Activated CD4-positive, alpha-beta T cell treated with anti-CD3 and anti-CD28 coated beads for 36 hours (primary cell): ENCODE results near the gene TNS1. TPM values are rescaled to one million over a fixed set of nuclear protein-coding genes. Genes with fewer than 3 reads are reported as not detected.

Source experiments
- ATAC-seq: fragments of 200-7000 bp; cut with Tn5 transposase; one replicate; pipeline ENCODE4 v1.10.0; 2021; ENCODE audit warnings: mild to moderate bottlenecking, moderate library complexity
- CTCF ChIA-PET: fragments of 350-600 bp; sonication (Branson Sonifier 250); formaldehyde crosslinking; loops from one replicate; lab custom pipeline; 2021; ENCODE audit warnings: antibody characterized with exemption; lab: Charles Lee
- POLR2A ChIA-PET: fragments of 350-600 bp; sonication (Branson Sonifier 250); formaldehyde crosslinking; loops from one replicate; lab custom pipeline; 2021; ENCODE audit warnings: antibody characterized with exemption, inconsistent platforms; lab: Charles Lee
- DNase-seq: peaks from one replicate; pipeline ENCODE4 v3.0.0-alpha.2; 2020
- H3K27ac Mint-ChIP-seq: one replicate; pipeline ENCODE4 v1.8.0; 2021; ENCODE audit warnings: mixed read lengths
- H3K27me3 Mint-ChIP-seq: one replicate; pipeline ENCODE4 v1.8.0; 2021; ENCODE audit warnings: mixed read lengths
- H3K36me3 Mint-ChIP-seq: one replicate; pipeline ENCODE4 v1.8.0; 2021; ENCODE audit warnings: low read depth, mixed read lengths
- H3K4me1 Mint-ChIP-seq: one replicate; pipeline ENCODE4 v1.8.0; 2021; ENCODE audit warnings: mixed read lengths
- H3K4me3 Mint-ChIP-seq: one replicate; pipeline ENCODE4 v1.8.0; 2021; ENCODE audit warnings: mild to moderate bottlenecking, moderate library complexity, mixed read lengths
- H3K9me3 Mint-ChIP-seq: one replicate; pipeline ENCODE4 v1.8.0; 2021; ENCODE audit warnings: low read depth, mixed read lengths
- intact Hi-C, 2 experiments: fragments of 100-400 bp; cut with DNase I in 1 of 2; cut with micrococcal nuclease in 1 of 2; formaldehyde crosslinking; loops; one replicate each; pipeline versions ENCODE4 v1.14.2 to v1.15.1; 2022 to 2024; cut with DNase I, micrococcal nuclease
- total RNA-seq, 2 experiments: library from RNA; stranded (reverse); gene quantifications; one replicate each; pipeline ENCODE4 v1.2.3, GENCODE V29; 2021

The TNS1 gene
- total RNA-seq, 2 experiments from 2014 or later = 0.64 to 0.88 TPM

DNA sequence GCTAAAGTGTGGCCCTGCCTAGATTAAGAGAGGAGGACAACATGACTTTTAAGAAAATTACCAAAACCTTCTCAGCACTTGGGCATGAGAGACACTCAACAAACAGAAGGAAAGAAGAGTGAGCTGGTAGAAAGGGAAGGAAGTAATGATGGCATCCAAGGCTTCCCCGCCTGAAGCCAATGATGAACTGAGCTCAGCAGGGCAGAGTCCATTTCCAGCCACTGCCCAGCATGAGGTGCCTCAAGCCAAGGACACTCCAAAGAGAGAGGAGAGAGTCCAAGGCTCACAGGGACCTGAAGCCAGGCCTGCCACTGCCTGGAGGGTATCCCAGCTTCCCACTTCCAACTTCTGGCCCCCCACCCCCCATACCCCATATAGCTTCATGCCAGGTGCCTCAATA lies 9.5 kb upstream of the TNS1 start:
- H3K9me3 Mint-ChIP-seq = no peaks in the 10 kb centered on the region
- H3K4me3 Mint-ChIP-seq = no peak overlapping the region
- intact Hi-C loops = loop anchor here in 1 of 2 experiments (10.0 kb wide), 1 partner anchor 1493 kb away; no protein-coding TSS in a partner anchor
- peaks cover 9% of the 10 kb centered on the region for H3K4me1 Mint-ChIP-seq
- ChIA-PET POLR2A (no interaction called here), CTCF (interaction anchor here (0.9 to 1.8 kb wide), 2 partner anchors 18 to 51 kb away, joined by 3 to 7 read pairs; no protein-coding TSS in a partner anchor)
- H3K27me3 Mint-ChIP-seq = peaks cover 34% of the 10 kb centered on the region
- no peaks in the 10 kb centered on the region for H3K36me3 Mint-ChIP-seq
- DNase-seq (no peak), ATAC-seq (no peak)
- no peak overlapping the region for H3K27ac Mint-ChIP-seq

DNA sequence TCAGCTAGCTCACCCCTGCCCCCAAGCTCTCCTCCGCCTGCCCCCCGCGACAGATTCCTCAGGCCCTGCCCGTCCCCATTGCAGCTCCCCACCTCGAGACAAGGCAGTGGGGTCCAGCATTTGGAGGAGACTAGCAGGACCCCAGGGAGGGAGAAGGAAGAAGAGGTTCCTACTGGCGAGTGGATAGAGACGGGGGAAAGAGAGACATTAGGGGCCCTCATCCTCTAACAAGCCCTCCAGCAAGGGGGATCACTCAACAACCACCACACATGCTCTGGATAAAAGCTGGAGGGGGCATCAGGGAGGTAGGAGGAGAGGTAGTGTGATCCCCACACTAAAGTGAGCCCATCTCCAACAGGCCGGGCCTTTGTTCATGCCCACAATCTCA lies 8.9 kb upstream of the TNS1 start:
- Mint-ChIP-seq H3K9me3 (no peaks in the 10 kb centered on the region), H3K27me3 (peaks cover 34% of the 10 kb centered on the region), H3K36me3 (no peaks in the 10 kb centered on the region), H3K27ac (no peak overlapping the region), H3K4me1 (peaks cover 9% of the 10 kb centered on the region), H3K4me3 (no peak overlapping the region)
- DNase-seq (no peak), ATAC-seq (no peak)
- ChIA-PET CTCF (interaction anchor here (1.8 kb wide), 1 partner anchor 18 kb away, joined by 7 read pairs; no protein-coding TSS in a partner anchor), POLR2A (no interaction called here)
- intact Hi-C loops = loop anchor here in 1 of 2 experiments (10.0 kb wide), 1 partner anchor 1493 kb away; no protein-coding TSS in a partner anchor

DNA sequence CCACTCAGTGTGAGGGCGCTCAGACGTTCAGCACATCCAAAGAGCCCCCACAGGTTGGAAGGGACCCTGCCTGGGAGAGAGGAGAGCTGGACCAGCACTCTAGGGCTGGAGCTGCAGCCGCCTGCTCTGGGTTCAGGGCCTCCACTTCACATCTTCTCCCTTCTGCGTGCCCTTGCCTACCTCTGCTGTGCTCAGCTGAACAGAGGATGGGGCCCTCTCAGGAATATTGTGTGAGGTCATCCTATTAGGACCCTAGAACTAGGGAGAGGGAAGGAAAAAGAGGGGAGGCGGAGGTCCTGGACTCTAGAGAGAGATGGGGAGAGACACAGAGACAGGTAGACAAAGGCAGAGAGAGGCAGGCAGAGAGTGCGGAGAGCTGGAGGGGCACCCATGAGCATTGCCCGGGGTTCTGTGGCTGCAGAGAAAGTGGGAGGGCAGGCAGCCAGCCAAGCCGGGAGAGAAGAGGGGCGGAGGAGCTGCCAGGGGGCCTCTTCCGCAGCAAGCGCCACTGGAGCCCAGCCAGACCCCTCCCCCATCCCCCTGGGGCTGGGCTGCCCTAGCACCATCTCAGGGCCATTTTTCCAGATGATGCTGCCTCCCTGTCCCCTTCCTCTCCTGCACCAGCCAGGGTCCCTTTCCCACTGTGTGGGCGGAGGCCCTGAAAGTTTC lies 8.3 kb upstream of the TNS1 start:
- Mint-ChIP-seq H3K4me1 (peaks cover 9% of the 10 kb centered on the region), H3K36me3 (no peaks in the 10 kb centered on the region), H3K4me3 (peak overlapping the region; percentile 21), H3K27me3 (peaks cover 34% of the 10 kb centered on the region), H3K9me3 (no peaks in the 10 kb centered on the region), H3K27ac (no peak overlapping the region)
- intact Hi-C loops = loop anchor here in 1 of 2 experiments (10.0 kb wide), 1 partner anchor 1494 kb away; no protein-coding TSS in a partner anchor
- no peak for ATAC-seq
- CTCF ChIA-PET = interaction anchor here (0.7 to 1.8 kb wide), 2 partner anchors 17 to 141 kb away, joined by 4 to 7 read pairs; no protein-coding TSS in a partner anchor
- DNase-seq = no peak
- POLR2A ChIA-PET = interaction anchor here (0.6 kb wide), 1 partner anchor 65 kb away, joined by 4 read pairs; no protein-coding TSS in a partner anchor

DNA sequence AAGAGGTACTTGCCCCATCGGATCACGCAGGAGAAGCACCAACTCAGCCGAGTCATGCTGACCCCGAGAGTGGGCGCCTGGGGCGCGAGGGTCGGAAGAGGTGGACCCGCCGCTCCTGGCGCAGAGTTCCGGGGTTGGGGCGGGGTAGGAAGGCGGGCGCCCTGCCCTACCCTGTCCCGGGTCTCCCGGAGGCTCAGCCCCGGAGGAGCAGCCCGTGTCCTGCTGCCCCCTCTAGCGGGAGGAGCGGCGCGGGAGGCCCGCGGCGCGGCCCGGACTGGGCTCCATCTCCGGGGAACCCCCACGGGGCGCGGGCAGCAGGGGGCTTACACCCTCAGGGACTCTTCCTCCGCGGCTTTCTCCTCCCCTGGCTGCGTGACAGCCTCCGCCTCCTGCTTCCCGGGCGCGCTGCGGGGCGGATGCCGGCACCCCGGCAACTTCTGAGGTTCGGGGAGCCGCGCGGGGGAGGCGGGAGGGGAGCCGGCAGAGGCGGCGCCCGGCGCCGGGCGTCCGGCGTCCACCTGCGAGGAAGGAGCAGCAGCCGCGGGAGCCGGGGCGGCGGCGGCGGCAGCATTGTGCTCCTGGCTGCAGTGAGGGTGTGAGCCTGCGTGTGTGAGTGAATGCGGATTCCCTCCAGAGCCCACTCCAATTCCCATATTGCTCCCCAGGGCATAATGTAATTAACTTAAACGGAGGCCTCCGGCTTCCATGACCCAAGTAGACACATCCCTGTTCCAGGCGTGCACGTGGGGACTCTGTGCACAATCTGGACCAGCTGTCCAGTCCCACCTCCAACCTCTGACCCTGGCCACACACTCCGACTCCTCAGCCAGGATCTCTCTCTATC lies 7.6 kb upstream of the TNS1 start:
- Mint-ChIP-seq H3K4me1 (peaks cover 10% of the 10 kb centered on the region), H3K36me3 (no peaks in the 10 kb centered on the region), H3K4me3 (peak overlapping the region; percentile 50), H3K27ac (no peak overlapping the region), H3K27me3 (peaks cover 34% of the 10 kb centered on the region), H3K9me3 (no peaks in the 10 kb centered on the region)
- DNase-seq = peak; percentile 48
- ATAC-seq = peak; percentile 78
- POLR2A ChIA-PET = interaction anchor here (0.6 kb wide), 1 partner anchor 64 kb away, joined by 4 read pairs; no protein-coding TSS in a partner anchor
- CTCF ChIA-PET = interaction anchor here (0.7 to 1.8 kb wide), 2 partner anchors 16 to 140 kb away, joined by 4 to 7 read pairs; no protein-coding TSS in a partner anchor
- intact Hi-C loops = loop anchor here in 1 of 2 experiments (10.0 kb wide), 1 partner anchor 1494 kb away; no protein-coding TSS in a partner anchor

DNA sequence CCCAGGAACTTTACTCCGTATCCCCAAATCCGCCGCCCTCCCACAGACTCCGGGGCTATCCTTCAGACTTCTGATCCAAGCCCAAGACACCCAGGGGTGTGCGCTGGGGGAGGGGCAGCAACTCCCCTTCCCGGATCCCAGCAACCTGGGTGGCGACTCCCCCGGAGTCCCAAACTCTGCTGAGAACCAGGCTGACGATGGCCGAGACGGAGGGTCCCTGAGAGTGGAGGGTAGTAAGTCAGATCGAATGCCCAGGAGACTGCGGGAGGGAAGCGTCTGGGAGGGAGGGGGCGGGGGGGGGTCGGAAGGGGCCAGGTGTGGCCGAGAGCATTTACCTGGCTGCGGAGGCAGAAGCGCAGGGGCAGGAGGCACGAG lies 7.0 kb upstream of the TNS1 start:
- ChIA-PET POLR2A (no interaction called here), CTCF (no interaction called here)
- Mint-ChIP-seq H3K9me3 (no peaks in the 10 kb centered on the region), H3K27ac (no peak overlapping the region), H3K4me3 (peak overlapping the region; percentile 50), H3K36me3 (no peaks in the 10 kb centered on the region), H3K4me1 (peaks cover 11% of the 10 kb centered on the region), H3K27me3 (peaks cover 34% of the 10 kb centered on the region)
- ATAC-seq (no peak), DNase-seq (no peak)
- intact Hi-C loops = loop anchor here in 1 of 2 experiments (10.0 kb wide), 1 partner anchor 1495 kb away; no protein-coding TSS in a partner anchor

DNA sequence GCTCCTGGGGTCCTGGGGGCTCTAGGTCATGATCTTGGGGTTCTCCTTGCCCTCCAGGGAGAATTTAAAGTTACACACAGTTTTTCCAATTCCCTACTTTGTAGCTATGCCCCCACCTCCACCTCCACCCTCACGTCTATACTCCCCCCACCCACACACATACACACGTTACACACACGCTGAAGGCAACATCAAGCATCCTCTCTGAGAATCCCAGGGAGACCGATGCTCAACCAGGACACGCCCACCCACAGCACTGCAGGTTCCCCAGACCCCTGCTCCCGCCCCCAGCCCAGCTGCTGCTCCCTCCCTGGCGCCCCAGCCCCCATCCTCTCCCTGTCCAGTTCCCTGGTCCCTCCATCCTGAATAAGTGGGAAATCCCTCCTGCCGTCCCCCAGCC lies 6.4 kb upstream of the TNS1 start:
- ATAC-seq = no peak
- POLR2A ChIA-PET = no interaction called here
- CTCF ChIA-PET = interaction anchor here (1.3 kb wide), 1 partner anchor 224 kb away, joined by 4 read pairs; no protein-coding TSS in a partner anchor
- no peak overlapping the region for H3K27ac Mint-ChIP-seq
- H3K36me3 Mint-ChIP-seq = no peaks in the 10 kb centered on the region
- DNase-seq = no peak
- intact Hi-C loops = no loop called here
- H3K9me3 Mint-ChIP-seq = no peaks in the 10 kb centered on the region
- H3K4me1 Mint-ChIP-seq = peaks cover 11% of the 10 kb centered on the region
- peaks cover 32% of the 10 kb centered on the region for H3K27me3 Mint-ChIP-seq
- H3K4me3 Mint-ChIP-seq = no peak overlapping the region

DNA sequence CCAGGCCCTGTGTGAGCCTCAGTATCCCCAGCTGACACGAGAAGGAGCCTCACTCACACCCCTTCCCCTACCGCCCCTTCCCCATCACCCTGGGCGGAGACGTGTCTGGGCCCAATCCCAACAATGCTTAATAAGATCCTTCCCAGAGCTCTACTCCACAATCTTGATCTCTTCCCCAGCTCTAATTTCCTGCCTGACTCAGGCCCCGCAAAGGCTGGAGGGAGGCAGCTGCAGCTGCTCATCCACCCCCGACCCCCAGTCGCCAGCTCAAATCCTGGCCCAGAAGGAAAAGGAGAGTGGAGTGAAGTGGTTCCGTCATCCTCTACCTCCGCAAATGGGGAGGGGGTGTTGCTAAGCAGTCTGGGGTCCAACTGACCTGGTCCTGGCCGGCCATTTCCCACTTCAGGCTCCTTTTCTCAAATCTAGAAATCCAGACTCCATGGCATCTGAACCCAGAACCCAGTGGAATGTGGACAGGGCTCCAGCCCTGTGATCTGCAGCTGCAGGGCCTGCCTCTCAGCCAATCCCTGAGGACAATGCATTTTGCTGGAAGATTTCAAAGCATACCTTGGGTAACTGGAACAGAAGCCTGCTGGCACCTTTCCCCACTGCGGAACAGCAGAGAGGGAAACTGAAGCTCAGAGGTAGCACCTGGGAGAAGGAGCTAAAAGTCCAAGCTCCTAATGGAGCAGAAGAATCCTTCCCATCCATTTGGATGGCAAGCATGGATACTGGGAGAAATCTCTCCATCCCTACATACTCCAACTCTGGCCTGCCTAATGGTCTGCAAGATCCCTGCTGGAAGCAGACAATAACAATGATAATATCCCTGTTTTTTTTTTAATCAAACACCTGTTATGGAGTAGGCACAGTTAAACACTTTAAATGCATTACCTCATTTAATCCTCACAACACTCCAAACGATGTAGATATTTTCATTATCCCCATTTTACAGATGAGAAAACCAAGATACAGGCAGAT lies 5.6 kb upstream of the TNS1 start:
- no peak for ATAC-seq
- Mint-ChIP-seq H3K27me3 (peaks cover 29% of the 10 kb centered on the region), H3K36me3 (no peaks in the 10 kb centered on the region), H3K4me3 (no peak overlapping the region), H3K9me3 (no peaks in the 10 kb centered on the region), H3K27ac (no peak overlapping the region), H3K4me1 (peaks cover 11% of the 10 kb centered on the region)
- intact Hi-C loops = no loop called here
- POLR2A ChIA-PET = no interaction called here
- CTCF ChIA-PET = interaction anchor here (1.3 kb wide), 1 partner anchor 223 kb away, joined by 4 read pairs; no protein-coding TSS in a partner anchor
- DNase-seq = no peak

DNA sequence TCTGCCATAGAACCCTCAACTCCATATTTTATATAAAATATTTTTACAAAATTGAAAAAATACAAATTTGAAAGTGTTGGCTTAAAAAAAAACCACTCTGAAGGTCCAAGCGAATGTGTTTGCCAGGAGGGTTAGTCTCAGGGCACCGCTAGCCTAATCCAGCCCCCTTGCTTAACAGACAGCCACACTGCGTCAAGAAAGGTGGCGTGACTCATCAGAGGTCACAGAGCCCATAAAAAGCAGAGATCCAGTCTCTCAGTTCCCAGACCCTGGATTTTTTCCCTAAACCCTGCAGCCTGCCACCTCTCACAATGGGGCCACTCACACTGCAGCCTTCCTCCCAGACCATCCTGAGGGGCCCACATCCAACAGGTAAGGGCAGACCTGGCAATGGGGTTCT lies 3.9 kb upstream of the TNS1 start:
- DNase-seq (no peak), ATAC-seq (no peak)
- Mint-ChIP-seq H3K4me3 (no peak overlapping the region), H3K27me3 (peaks cover 19% of the 10 kb centered on the region), H3K9me3 (no peaks in the 10 kb centered on the region), H3K4me1 (peaks cover 11% of the 10 kb centered on the region), H3K27ac (no peak overlapping the region), H3K36me3 (no peaks in the 10 kb centered on the region)
- intact Hi-C loops = no loop called here
- ChIA-PET CTCF (interaction anchor here (0.6 kb wide), 1 partner anchor 642 kb away, joined by 4 read pairs; no protein-coding TSS in a partner anchor), POLR2A (no interaction called here)

DNA sequence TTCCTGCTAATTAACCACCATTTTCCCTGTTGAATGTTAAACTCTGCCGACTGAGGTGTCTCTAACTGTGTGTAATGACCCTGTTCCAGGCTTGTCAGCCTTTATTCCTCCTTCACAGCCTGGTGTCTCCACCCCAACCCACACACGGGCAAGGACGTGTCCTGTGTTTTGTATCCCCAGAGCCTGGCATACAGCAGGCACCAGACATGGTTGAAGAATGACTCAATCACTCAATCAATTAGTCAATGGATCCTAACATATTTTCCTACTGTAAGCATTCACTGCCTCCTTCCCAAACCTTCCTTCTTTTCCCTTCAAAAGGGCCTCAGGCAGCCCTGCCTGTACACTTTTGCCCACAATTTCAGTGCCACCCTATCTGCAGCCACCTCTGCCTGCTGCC lies 2.7 kb upstream of the TNS1 start:
- H3K9me3 Mint-ChIP-seq = no peaks in the 10 kb centered on the region

DNA sequence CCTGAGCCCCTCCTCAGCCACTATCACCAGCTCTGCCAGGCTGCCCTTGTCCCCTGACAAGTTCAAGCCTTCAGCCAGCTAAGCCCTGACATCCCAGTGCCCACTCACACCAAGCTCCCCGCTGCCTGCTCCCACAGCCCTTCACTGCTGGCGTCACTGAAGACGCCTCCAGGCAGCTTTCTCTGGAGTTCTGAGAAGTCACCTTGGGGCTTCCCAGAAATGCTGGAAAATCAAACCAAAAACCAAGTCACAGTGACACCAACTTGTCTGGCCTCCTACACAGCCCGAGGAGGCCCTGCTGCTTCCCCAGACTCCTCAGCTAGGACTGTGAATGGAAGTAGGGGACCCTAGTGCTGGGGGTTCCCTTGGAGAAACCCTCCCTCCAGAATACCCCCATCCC lies 2.2 kb upstream of the TNS1 start:
- DNase-seq (no peak), ATAC-seq (no peak)
- POLR2A ChIA-PET = no interaction called here
- Mint-ChIP-seq H3K27me3 (peaks cover 9% of the 10 kb centered on the region), H3K4me1 (peaks cover 8% of the 10 kb centered on the region), H3K9me3 (no peaks in the 10 kb centered on the region), H3K36me3 (no peaks in the 10 kb centered on the region), H3K4me3 (no peak overlapping the region), H3K27ac (no peak overlapping the region)
- CTCF ChIA-PET = interaction anchor here (0.6 kb wide), 1 partner anchor 118 kb away, joined by 3 read pairs; no protein-coding TSS in a partner anchor
- intact Hi-C loops = no loop called here

More for the DNA sequence above, 2.7 kb upstream of the TNS1 start:
- Mint-ChIP-seq H3K4me3 (no peak overlapping the region), H3K4me1 (peaks cover 8% of the 10 kb centered on the region), H3K27me3 (peaks cover 9% of the 10 kb centered on the region), H3K36me3 (no peaks in the 10 kb centered on the region), H3K27ac (no peak overlapping the region)
- intact Hi-C loops = no loop called here
- no peak for ATAC-seq
- CTCF ChIA-PET = interaction anchor here (0.6 to 0.8 kb wide), 2 partner anchors 9 to 11 kb away, joined by 3 to 5 read pairs; no protein-coding TSS in a partner anchor
- POLR2A ChIA-PET = no interaction called here
- DNase-seq = no peak
